Activated CD4-positive, alpha-beta memory T cell treated with anti-CD3 and anti-CD28 coated beads for 36 hours (primary cell): ENCODE data around the gene SMURF1. TPM values are rescaled to one million over a fixed set of nuclear protein-coding genes. Genes with fewer than 3 reads are reported as not detected.

Source experiments
- total RNA-seq, 2 experiments: library from RNA; stranded (reverse); gene quantifications; one replicate each; pipeline ENCODE4 v1.2.3, GENCODE V29; 2021

Gene SMURF1
- total RNA-seq, 2 experiments from 2014 or later, result 14.0 to 16.2 TPM

Other genes starting within 250 kb of the SMURF1 start
- gene KPNA7, start 64.0 kb upstream of the SMURF1 start, total RNA-seq, result not detected
- gene MYH16, start 128.7 kb upstream of the SMURF1 start, total RNA-seq, result not detected
- 10 to 100 TPM; 66.9 to 70.0 TPM for gene ARPC1A, start 181.8 kb upstream of the SMURF1 start, total RNA-seq
- 100 to 1,000 TPM; 432 to 435 TPM for gene ARPC1B, start 230.6 kb upstream of the SMURF1 start, total RNA-seq